NB4 (cell line): ENCODE results near the gene NUDT3.

Source experiments
- CTCF ChIP-seq: IDR thresholded peaks from one replicate; pipeline ENCODE4 v1.5.1; 2012; ENCODE audit warnings: low read depth, low read length
- POLR2A ChIP-seq: IDR thresholded peaks from 2 replicates; pipeline ENCODE4 v1.6.1; 2011; ENCODE audit warnings: mild to moderate bottlenecking; ENCODE audit not compliant: insufficient read length; ENCODE audit errors: extremely low read depth

GRCh38 chr6:34350934-34351217 lies 41.6 kb downstream of the NUDT3 start:
- TF ChIP-seq CTCF: no peak
- no peak for TF ChIP-seq POLR2A
